Lower leg skin (tissue), 4 donors: ENCODE data around the gene UBE2E2. TPM values are rescaled to one million over a fixed set of nuclear protein-coding genes. Genes with fewer than 3 reads are reported as not detected.

Source experiments
- DNase-seq, 2 donors: peaks; one replicate each; pipeline ENCODE4 v3.0.0-alpha.2; 2019; ENCODE audit warnings: low spot score in 2 of 2
- H3K4me3 ChIP-seq: fragments of 200-600 bp; sonication (generic); 2 replicates; pipeline ENCODE4 v1.5.1; 2017; ENCODE audit warnings: mild to moderate bottlenecking, low read depth; ENCODE audit not compliant: poor library complexity, severe bottlenecking
- CTCF ChIP-seq, 3 donors: fragments of 450-650 bp; IDR thresholded peaks; one replicate each; pipeline ENCODE4 v1.5.1; 2016; ENCODE audit warnings: antibody characterized with exemption in 3 of 3, mild to moderate bottlenecking in 3 of 3, moderate library complexity in 2 of 3
- POLR2A ChIP-seq, 2 donors: fragments of 450-650 bp; IDR thresholded peaks; one replicate each; pipeline ENCODE4 v1.6.1; 2016 to 2017; ENCODE audit warnings: antibody characterized with exemption in 2 of 2, mild to moderate bottlenecking in 1 of 2, moderate library complexity in 1 of 2
- WGBS, 2 donors: methylation state at CpG; one replicate each; pipeline ENCODE4 v1.1.5; 2018; 5-methylcytosine and 5-hydroxymethylcytosine counted together
- intact Hi-C: fragments of 100-400 bp; cut with DNase I; formaldehyde crosslinking; loops from one replicate; pipeline ENCODE4 v1.15.0; 2023; ENCODE audit warnings: low total_unique reads
- total RNA-seq, 4 donors: library from RNA; depleted of rRNA; stranded (reverse); fragments of >200 nt; gene quantifications; one replicate each; pipeline ENCODE4 v1.1.0, GENCODE V29; 2016

UBE2E2 gene
- total RNA-seq, 4 donors from 2014 or later, result 20.0 to 54.7 (median 33.3) TPM

DNA sequence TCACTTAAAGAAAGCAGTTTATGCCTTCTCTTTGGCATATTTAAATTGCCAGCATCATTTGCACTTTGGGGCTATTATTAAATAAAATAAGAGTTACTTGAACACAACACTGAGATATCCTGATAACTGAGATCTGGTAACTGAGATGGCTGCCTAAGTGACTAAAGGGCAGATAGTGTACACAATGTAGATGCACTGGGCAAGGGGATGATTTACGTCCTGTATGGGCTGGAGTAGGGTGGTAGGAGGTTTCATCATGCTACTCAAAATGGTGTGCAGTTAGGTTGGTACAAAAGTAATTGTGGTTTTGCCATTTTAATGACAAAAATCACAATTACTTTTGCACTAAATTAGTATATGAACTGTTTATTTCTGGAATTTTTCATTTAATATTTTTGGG, 196.1 kb downstream of the UBE2E2 start:
- WGBS, 2 donors, result 90 to 91% methylated on average over 1 of the region's 1 CpG
- TF ChIP-seq POLR2A (IDR thresholded peaks at IDR 0.05) (no peak), CTCF (IDR thresholded peaks at IDR 0.05) (no peak)
- DNase-seq, result no peak
- intact Hi-C loops, result no loop called here
- H3K4me3 ChIP-seq, result no peak overlapping the region

DNA sequence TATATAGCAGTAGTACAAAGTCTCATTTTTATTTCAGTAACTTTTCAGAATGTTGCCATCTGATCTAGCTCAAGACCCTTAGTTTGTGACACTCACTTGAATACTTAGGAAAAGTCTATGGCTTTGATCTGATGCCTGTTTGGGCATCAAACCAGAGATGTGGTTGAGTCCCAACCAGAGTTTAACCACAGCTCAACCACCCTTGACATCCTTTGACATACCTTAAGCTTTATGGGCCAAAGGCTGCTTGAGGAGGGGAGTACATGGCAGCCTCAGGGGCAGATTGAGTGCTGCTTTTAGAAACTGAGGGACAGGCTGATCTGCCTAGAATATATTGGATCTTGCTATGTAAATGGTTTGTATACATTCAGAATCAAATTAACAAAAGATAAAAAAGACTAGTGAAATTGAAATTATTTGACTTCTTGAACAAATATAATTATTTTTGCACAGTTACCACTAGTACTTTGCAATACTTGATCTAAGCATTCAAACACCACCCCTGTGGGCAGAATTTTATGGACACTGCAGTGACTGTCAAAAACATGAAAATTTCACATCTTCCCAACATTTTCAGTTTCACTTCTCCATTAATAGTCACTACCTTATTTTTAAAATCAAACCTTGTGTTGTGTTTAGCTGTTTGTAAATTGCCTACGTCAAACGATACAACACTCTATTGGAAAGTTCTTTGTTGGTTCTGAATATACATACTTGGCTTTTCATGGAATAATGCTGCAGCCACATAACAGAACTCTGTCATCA, 199.8 kb downstream of the UBE2E2 start:
- no peak for DNase-seq
- TF ChIP-seq CTCF (IDR thresholded peaks at IDR 0.05) (no peak), POLR2A (IDR thresholded peaks at IDR 0.05) (no peak)
- intact Hi-C loops, result no loop called here
- 88 to 92% methylated on average over 2 of the region's 2 CpGs for WGBS, 2 donors
- no peak overlapping the region for H3K4me3 ChIP-seq

GRCh38 chr3:23404246-23404645, 201.1 kb downstream of the UBE2E2 start:
- H3K4me3 ChIP-seq, result no peak overlapping the region
- DNase-seq, result no peak
- TF ChIP-seq CTCF (IDR thresholded peaks at IDR 0.05) (no peak), POLR2A (IDR thresholded peaks at IDR 0.05) (no peak)
- intact Hi-C loops, result no loop called here

- TF ChIP-seq POLR2A (IDR thresholded peaks at IDR 0.05), result no peak
- no peak overlapping the region for H3K4me3 ChIP-seq
- WGBS, 2 donors, result 91 to 95% methylated on average over 1 of the region's 1 CpG
- intact Hi-C loops, result no loop called here
- DNase-seq, result no peak
Observed at GRCh38 chr3:23405081-23405480, 202.0 kb downstream of the UBE2E2 start.

DNA sequence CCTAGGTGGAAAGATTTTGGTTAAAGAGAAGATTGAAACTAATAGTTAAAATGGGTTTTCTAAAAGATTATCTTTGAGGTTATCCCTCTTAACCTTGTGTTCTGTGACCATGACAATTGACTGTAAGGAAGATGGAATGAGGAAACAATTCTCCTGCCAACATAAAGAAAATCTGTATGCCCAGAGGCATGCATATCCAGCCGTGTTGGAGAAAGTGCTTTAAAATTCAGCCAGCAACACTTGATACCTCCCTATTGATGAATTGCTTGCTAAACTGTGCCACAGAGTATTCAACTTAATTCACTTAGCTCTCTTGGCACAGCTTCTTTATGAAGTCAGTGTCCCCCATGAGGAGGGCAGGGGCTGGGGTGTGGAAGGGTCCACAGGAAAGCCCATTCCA, 203.5 kb downstream of the UBE2E2 start:
- TF ChIP-seq CTCF (IDR thresholded peaks at IDR 0.05), result no peak
- no peak for TF ChIP-seq POLR2A (IDR thresholded peaks at IDR 0.05)
- H3K4me3 ChIP-seq, result no peak overlapping the region
- 21 to 30% methylated on average over 1 of the region's 1 CpG for WGBS, 2 donors
- intact Hi-C loops, result no loop called here
- DNase-seq, result no peak

DNA sequence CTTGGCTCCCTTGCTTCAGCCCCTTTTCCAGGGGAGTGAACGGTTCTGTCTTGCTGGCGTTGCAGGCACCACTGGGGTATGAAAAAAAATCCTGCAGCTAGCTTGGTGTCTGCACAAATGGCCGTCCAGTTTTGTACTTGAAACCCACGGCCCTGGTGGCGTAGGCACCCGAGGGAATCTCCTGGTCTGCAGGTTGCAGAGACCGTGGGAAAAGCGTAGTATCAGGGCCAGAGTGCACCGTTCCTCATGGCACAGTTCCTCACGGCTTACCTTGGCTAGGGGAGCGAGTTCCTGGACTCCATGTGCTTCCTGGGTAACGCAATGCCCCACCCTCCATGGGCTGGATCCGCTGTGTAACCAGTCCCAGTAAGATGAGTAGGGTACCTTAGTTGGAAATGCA, 214.9 kb downstream of the UBE2E2 start:
- 93 to 97% methylated on average over 13 of the region's 13 CpGs for WGBS, 2 donors

More for the DNA sequence above, 214.9 kb downstream of the UBE2E2 start:
- intact Hi-C loops, result no loop called here
- H3K4me3 ChIP-seq, result no peak overlapping the region
- DNase-seq, result no peak
- TF ChIP-seq CTCF (IDR thresholded peaks at IDR 0.05) (no peak), POLR2A (IDR thresholded peaks at IDR 0.05) (no peak)
